OCI-LY3 (cell line): ENCODE measurements around the gene NT5C.

Source experiments
- EZH2phosphoT487 ChIP-seq: fragments of 200-600 bp; shearing (Covaris generic); IDR thresholded peaks from 2 replicates; pipeline ENCODE4 v1.6.1; 2018; ENCODE audit warnings: antibody characterized with exemption, mixed run types, low read depth
- TF ChIP-seq, protein P1 (sequence below): fragments of 200-600, 300-600 bp; sonication (generic); IDR thresholded peaks from 2 replicates; pipeline ENCODE4 v1.5.1; 2014; ENCODE audit warnings: antibody characterized with exemption, low read length, low read depth

DNA sequence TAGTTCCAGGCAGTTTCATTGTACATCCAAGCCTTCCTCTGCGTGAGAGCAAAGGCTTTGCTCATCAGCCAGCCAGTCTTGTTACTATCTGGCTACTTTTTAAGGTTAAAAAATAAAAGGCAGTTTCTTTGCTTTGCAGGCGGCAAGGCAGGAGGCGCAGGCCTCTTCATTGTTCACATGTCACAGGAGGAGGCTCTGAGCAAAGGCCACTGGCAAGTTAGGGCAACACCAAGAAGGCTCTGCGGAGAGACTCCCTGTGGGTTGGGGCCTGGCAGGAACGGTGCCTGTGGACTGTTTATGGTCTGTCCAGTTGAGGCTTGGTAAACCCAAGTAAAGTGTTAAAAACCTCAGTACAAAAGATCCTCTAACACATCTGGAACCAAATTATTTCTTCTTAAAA is 3.9 kb upstream of the NT5C start:
- TF ChIP-seq, protein P1, sequence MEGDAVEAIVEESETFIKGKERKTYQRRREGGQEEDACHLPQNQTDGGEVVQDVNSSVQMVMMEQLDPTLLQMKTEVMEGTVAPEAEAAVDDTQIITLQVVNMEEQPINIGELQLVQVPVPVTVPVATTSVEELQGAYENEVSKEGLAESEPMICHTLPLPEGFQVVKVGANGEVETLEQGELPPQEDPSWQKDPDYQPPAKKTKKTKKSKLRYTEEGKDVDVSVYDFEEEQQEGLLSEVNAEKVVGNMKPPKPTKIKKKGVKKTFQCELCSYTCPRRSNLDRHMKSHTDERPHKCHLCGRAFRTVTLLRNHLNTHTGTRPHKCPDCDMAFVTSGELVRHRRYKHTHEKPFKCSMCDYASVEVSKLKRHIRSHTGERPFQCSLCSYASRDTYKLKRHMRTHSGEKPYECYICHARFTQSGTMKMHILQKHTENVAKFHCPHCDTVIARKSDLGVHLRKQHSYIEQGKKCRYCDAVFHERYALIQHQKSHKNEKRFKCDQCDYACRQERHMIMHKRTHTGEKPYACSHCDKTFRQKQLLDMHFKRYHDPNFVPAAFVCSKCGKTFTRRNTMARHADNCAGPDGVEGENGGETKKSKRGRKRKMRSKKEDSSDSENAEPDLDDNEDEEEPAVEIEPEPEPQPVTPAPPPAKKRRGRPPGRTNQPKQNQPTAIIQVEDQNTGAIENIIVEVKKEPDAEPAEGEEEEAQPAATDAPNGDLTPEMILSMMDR: no peak
- no peak for TF ChIP-seq EZH2phosphoT487
